ENCODE data around the gene DESI2. TPM values are rescaled to one million over a fixed set of nuclear protein-coding genes. Genes with fewer than 3 reads are reported as not detected.
"Not testable (repeated sequence)": the region's sequence is repeated elsewhere in the genome, so short reads cannot be mapped to it uniquely, and the experiment has no call there.

Gene DESI2
- total and polyA plus RNA-seq, 4 experiments from 2014 or later = 13.0 to 22.8 (median 18.9) TPM

DNA sequence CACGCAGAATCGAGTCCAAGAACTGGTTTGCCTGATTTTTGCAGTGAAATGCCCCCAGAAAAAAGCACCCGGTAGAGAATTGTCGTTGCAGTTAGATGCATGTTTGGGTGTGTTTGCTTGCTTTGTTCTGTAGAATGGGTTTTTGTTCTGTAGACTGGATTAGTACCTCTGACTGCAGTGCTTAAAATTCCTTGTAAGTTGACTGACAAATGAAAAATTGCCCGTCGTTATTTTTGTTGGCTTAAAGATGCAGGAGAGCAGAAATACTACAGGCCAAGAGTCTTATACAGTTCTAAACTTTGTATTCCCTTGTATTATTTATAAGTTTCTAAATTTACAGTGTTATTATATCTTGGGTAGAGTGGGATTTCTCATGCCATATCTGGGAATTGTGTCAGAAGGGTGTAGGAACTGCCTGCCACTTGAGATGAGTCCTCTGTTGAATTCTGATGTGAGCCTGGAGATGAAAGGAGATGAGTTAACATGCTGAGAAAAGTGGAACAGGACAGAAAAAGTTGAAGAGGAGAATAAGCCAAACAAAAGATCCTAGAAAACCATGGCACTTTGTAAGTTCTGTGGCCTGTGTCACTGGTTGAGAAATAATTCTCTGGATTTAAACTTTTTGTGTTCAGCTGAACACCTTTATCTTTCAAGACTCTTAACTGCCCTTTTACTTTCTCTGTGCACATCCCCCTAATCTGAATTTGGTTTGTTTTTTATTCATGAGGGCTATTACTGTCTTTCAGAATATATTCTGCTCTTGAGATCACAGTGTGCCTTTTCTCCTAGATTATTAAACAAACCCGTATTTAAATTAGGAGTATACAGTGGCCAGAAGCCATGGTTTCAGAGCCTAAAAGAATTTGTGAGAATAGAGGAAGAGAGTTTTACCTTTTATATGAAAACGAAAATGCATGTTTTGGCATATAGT lies 1.4 kb downstream of the DESI2 start:
- no peaks in the 10 kb centered on the region for H3K9me3 Mint-ChIP-seq
- no peak overlapping the region for H3K4me3 Mint-ChIP-seq
- intact Hi-C loops (cut with micrococcal nuclease) = loop anchor here (1.0 kb wide), 1 partner anchor 388 kb away; no protein-coding TSS in a partner anchor
- H3K4me1 ChIP-seq (ENCODE audit: insufficient read depth, low read length) = peaks cover 48% of the 10 kb centered on the region
- no peak overlapping the region for H3K27ac Mint-ChIP-seq
- POLR2A ChIA-PET (ENCODE audit: partially characterized antibody) = interaction anchor here (0.8 to 3.4 kb wide), 6 partner anchors 10 to 316 kb away, joined by 3 to 45 read pairs (median 16); partner anchors contain the start of genes CATSPERE, COX20 and HNRNPU
- no peaks in the 10 kb centered on the region for H3K36me3 ChIP-seq (ENCODE audit: insufficient read depth, low read length)
- no peaks in the 10 kb centered on the region for H3K27me3 ChIP-seq (ENCODE audit: insufficient read depth, low read length)
- CTCF ChIA-PET (ENCODE audit: partially characterized antibody) = interaction anchor here (0.6 to 1.2 kb wide), 3 partner anchors 26 to 87 kb away, joined by 3 to 7 read pairs (median 4); no protein-coding TSS in a partner anchor
- peaks cover 18 to 21% of the 10 kb centered on the region in 2 donors for H3K36me3 Mint-ChIP-seq
- H3K27ac ChIP-seq (ENCODE audit: low read depth, low read length) = peak overlapping the region; percentile 89
- DNase-seq = no peak
- H3K27me3 Mint-ChIP-seq = no peaks in the 10 kb centered on the region
- no peaks in the 10 kb centered on the region for H3K9me3 ChIP-seq (ENCODE audit: control insufficient read depth in 1 of 2, low read length in 2 of 2)
- peaks cover 29 to 35% (median 32%) of the 10 kb centered on the region in 4 donors for H3K4me1 Mint-ChIP-seq
- H3K4me3 ChIP-seq (ENCODE audit: low read length in 2 of 2) = peak overlapping the region; percentile 61 to 73

- Mint-ChIP-seq H3K27me3 (no peaks in the 10 kb centered on the region), H3K27ac (no peak overlapping the region), H3K4me3 (no peak overlapping the region), H3K4me1 (peaks cover 29 to 37% (median 33%) of the 10 kb centered on the region in 4 donors), H3K9me3 (no peaks in the 10 kb centered on the region), H3K36me3 (peaks cover 20 to 27% of the 10 kb centered on the region in 2 donors)
- intact Hi-C loops (cut with micrococcal nuclease) = no loop called here
- CTCF ChIA-PET (ENCODE audit: partially characterized antibody) = no interaction called here
- Histone ChIP-seq H3K4me1 (ENCODE audit: insufficient read depth, low read length) (peaks cover 48% of the 10 kb centered on the region), H3K36me3 (ENCODE audit: insufficient read depth, low read length) (no peaks in the 10 kb centered on the region), H3K27me3 (ENCODE audit: insufficient read depth, low read length) (no peaks in the 10 kb centered on the region), H3K4me3 (ENCODE audit: low read length in 2 of 2) (no peak overlapping the region), H3K27ac (ENCODE audit: low read depth, low read length) (no peak overlapping the region), H3K9me3 (ENCODE audit: control insufficient read depth in 1 of 2, low read length in 2 of 2) (no peaks in the 10 kb centered on the region)
- POLR2A ChIA-PET (ENCODE audit: partially characterized antibody) = no interaction called here
- no peak for DNase-seq
These were observed 2.3 kb downstream of the DESI2 start for GRCh38 chr1:244655186-244655585.

GRCh38 chr1:244657421-244657820 lies 4.5 kb downstream of the DESI2 start:
- CTCF ChIA-PET (ENCODE audit: partially characterized antibody) = interaction anchor here (1.1 kb wide), 1 partner anchor 139 kb away, joined by 3 read pairs; no protein-coding TSS in a partner anchor
- POLR2A ChIA-PET (ENCODE audit: partially characterized antibody) = interaction anchor here (1.1 kb wide), 1 partner anchor 177 kb away, joined by 3 read pairs; no protein-coding TSS in a partner anchor
- intact Hi-C loops (cut with micrococcal nuclease) = no loop called here
- H3K4me3 ChIP-seq (ENCODE audit: low read length in 2 of 2) = no peak overlapping the region
- H3K9me3 Mint-ChIP-seq = no peaks in the 10 kb centered on the region
- peaks cover 23 to 39% of the 10 kb centered on the region in 2 donors for H3K36me3 Mint-ChIP-seq
- peak overlapping the region in 2 of 7 donors; percentile 3 to 49 for H3K27ac Mint-ChIP-seq
- H3K36me3 ChIP-seq (ENCODE audit: insufficient read depth, low read length) = no peaks in the 10 kb centered on the region
- H3K27ac ChIP-seq (ENCODE audit: low read depth, low read length) = no peak overlapping the region
- H3K9me3 ChIP-seq (ENCODE audit: control insufficient read depth in 1 of 2, low read length in 2 of 2) = no peaks in the 10 kb centered on the region
- H3K4me1 ChIP-seq (ENCODE audit: insufficient read depth, low read length) = peaks cover 39% of the 10 kb centered on the region
- DNase-seq = no peak
- peaks cover 24 to 29% (median 26%) of the 10 kb centered on the region in 4 donors for H3K4me1 Mint-ChIP-seq
- no peak overlapping the region for H3K4me3 Mint-ChIP-seq
- H3K27me3 Mint-ChIP-seq = no peaks in the 10 kb centered on the region
- no peaks in the 10 kb centered on the region for H3K27me3 ChIP-seq (ENCODE audit: insufficient read depth, low read length)

GRCh38 chr1:244659694-244660093 lies 6.8 kb downstream of the DESI2 start:
- intact Hi-C loops (cut with micrococcal nuclease) = no loop called here
- ChIA-PET POLR2A (ENCODE audit: partially characterized antibody) (no interaction called here), CTCF (ENCODE audit: partially characterized antibody) (no interaction called here)
- no peaks in the 10 kb centered on the region for H3K27me3 ChIP-seq (ENCODE audit: insufficient read depth, low read length)
- Mint-ChIP-seq H3K4me1 (peaks cover 30 to 34% (median 33%) of the 10 kb centered on the region in 4 donors), H3K27ac (no peak overlapping the region), H3K9me3 (no peaks in the 10 kb centered on the region), H3K36me3 (peaks cover 25 to 44% of the 10 kb centered on the region in 2 donors), H3K27me3 (no peaks in the 10 kb centered on the region), H3K4me3 (no peak overlapping the region)
- no peak overlapping the region for H3K4me3 ChIP-seq (ENCODE audit: low read length in 2 of 2)
- DNase-seq = no peak
- peaks cover 28% of the 10 kb centered on the region for H3K4me1 ChIP-seq (ENCODE audit: insufficient read depth, low read length)
- no peaks in the 10 kb centered on the region for H3K36me3 ChIP-seq (ENCODE audit: insufficient read depth, low read length)
- H3K27ac ChIP-seq (ENCODE audit: low read depth, low read length) = no peak overlapping the region
- H3K9me3 ChIP-seq (ENCODE audit: control insufficient read depth in 1 of 2, low read length in 2 of 2) = no peaks in the 10 kb centered on the region

DNA sequence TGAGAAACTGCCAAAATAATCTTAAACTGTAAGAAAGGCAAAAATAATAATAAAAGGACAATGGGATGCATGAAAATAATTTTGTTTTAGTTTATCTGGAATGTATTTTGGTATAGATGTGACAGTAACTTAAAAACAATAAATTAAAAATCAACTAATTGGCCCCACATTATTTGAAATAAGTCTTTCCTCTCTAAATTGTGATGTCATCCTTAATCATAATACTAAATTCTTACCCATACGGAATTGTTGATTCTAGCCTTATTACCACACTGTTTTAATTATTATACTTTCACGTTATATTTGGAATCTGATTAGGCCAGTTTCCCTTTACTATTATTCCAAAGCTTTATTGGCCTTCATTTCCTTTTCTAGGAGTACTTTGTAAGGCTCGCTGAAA lies 7.7 kb downstream of the DESI2 start:
- POLR2A ChIA-PET (ENCODE audit: partially characterized antibody) = no interaction called here
- CTCF ChIA-PET (ENCODE audit: partially characterized antibody) = no interaction called here
- H3K36me3 ChIP-seq (ENCODE audit: insufficient read depth, low read length) = no peaks in the 10 kb centered on the region

GRCh38 chr1:244661569-244662312 lies 8.8 kb downstream of the DESI2 start:
- H3K27me3 ChIP-seq (ENCODE audit: insufficient read depth, low read length); H3K4me3 ChIP-seq (ENCODE audit: low read length in 2 of 2); CTCF ChIA-PET (ENCODE audit: partially characterized antibody); H3K9me3 ChIP-seq (ENCODE audit: control insufficient read depth in 1 of 2, low read length in 2 of 2); H3K27me3 Mint-ChIP-seq; H3K36me3 ChIP-seq (ENCODE audit: insufficient read depth, low read length); H3K9me3 Mint-ChIP-seq; H3K27ac ChIP-seq (ENCODE audit: low read depth, low read length); H3K4me3 Mint-ChIP-seq; H3K27ac Mint-ChIP-seq; intact Hi-C loops (cut with micrococcal nuclease); POLR2A ChIA-PET (ENCODE audit: partially characterized antibody); DNase-seq: not testable (repeated sequence)
- H3K36me3 Mint-ChIP-seq = peaks cover 25 to 44% of the 10 kb centered on the region in 2 donors
- peaks cover 13% of the 10 kb centered on the region for H3K4me1 ChIP-seq (ENCODE audit: insufficient read depth, low read length)
- H3K4me1 Mint-ChIP-seq = peaks cover 28 to 31% (median 30%) of the 10 kb centered on the region in 4 donors

More for the DNA sequence above, 7.7 kb downstream of the DESI2 start:
- DNase-seq = no peak
- Mint-ChIP-seq H3K4me3 (no peak overlapping the region), H3K36me3 (peaks cover 25 to 44% of the 10 kb centered on the region in 2 donors), H3K27me3 (no peaks in the 10 kb centered on the region), H3K9me3 (no peaks in the 10 kb centered on the region), H3K4me1 (peaks cover 30 to 34% (median 33%) of the 10 kb centered on the region in 4 donors), H3K27ac (no peak overlapping the region)
- Histone ChIP-seq H3K27me3 (ENCODE audit: insufficient read depth, low read length) (no peaks in the 10 kb centered on the region), H3K4me1 (ENCODE audit: insufficient read depth, low read length) (peaks cover 22% of the 10 kb centered on the region), H3K9me3 (ENCODE audit: control insufficient read depth in 1 of 2, low read length in 2 of 2) (no peaks in the 10 kb centered on the region), H3K4me3 (ENCODE audit: low read length in 2 of 2) (no peak overlapping the region), H3K27ac (ENCODE audit: low read depth, low read length) (no peak overlapping the region)
- intact Hi-C loops (cut with micrococcal nuclease) = no loop called here

DNA sequence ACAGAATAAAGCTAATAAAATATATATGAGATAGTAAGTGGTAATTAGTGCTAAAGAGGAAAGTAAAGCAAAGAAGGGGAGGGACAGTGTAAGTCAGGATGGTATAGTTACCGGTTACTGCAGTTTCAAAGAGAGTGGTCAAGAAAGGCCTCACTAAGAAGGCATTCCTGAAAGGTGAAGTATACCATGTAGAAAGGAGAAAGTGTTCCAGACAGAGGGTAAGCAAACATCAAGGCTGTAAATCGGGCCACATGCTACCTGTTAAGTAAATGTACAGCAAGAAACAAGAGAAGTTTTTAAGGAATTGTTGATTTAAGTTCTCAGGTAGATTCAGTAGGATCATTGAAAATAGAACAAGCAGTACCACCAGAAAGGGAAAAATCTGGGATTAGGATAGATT lies 9.7 kb downstream of the DESI2 start:
- H3K9me3 Mint-ChIP-seq = no peaks in the 10 kb centered on the region
- ChIA-PET CTCF (ENCODE audit: partially characterized antibody) (no interaction called here), POLR2A (ENCODE audit: partially characterized antibody) (no interaction called here)
- intact Hi-C loops (cut with micrococcal nuclease) = no loop called here
- DNase-seq = no peak
- H3K27ac Mint-ChIP-seq = peak overlapping the region in 1 of 7 donors; percentile 22
- Histone ChIP-seq H3K4me3 (ENCODE audit: low read length in 2 of 2) (no peak overlapping the region), H3K36me3 (ENCODE audit: insufficient read depth, low read length) (no peaks in the 10 kb centered on the region), H3K27me3 (ENCODE audit: insufficient read depth, low read length) (no peaks in the 10 kb centered on the region), H3K27ac (ENCODE audit: low read depth, low read length) (no peak overlapping the region), H3K4me1 (ENCODE audit: insufficient read depth, low read length) (peaks cover 15% of the 10 kb centered on the region), H3K9me3 (ENCODE audit: control insufficient read depth in 1 of 2, low read length in 2 of 2) (no peaks in the 10 kb centered on the region)
- no peaks in the 10 kb centered on the region for H3K27me3 Mint-ChIP-seq
- H3K36me3 Mint-ChIP-seq = peaks cover 19 to 37% of the 10 kb centered on the region in 2 donors
- peaks cover 22 to 29% (median 25%) of the 10 kb centered on the region in 4 donors for H3K4me1 Mint-ChIP-seq
- peak overlapping the region in 1 of 8 donors; percentile 40 for H3K4me3 Mint-ChIP-seq

Data from CD4-positive, alpha-beta memory T cell (primary cell).